PC-3 (cell line): Measurements from ENCODE around the gene C4orf33. TPM values are rescaled to one million over a fixed set of nuclear protein-coding genes. Genes with fewer than 3 reads are reported as not detected.
A peak's percentile ranks its signal among the peaks of the same experiment; 100 is the strongest.

ENCODE experiments used
- ATAC-seq: fragments of 200-7000 bp; cut with Tn5 transposase; 2 replicates; pipeline ENCODE4 v1.9.1; 2020; ENCODE audit warnings: mild to moderate bottlenecking, moderate library complexity
- BruUV-seq: library from RNA; stranded (reverse); fragments of 400-500 nt; replicated peaks from 2 replicates; lab custom pipeline; 2021; lab: Mats Ljungman, UMichigan
- CTCF ChIA-PET: fragments of 300-600 bp; sonication (Branson Sonifier 250); formaldehyde crosslinking; loops from one replicate; lab custom pipeline; 2022; ENCODE audit warnings: antibody characterized with exemption; lab: Charles Lee
- POLR2A ChIA-PET: fragments of 300-600 bp; sonication (Branson Sonifier 250); formaldehyde crosslinking; loops from one replicate; lab custom pipeline; 2022; ENCODE audit warnings: antibody characterized with exemption; ENCODE audit not compliant: unreplicated experiment; lab: Charles Lee
- DNase-seq: peaks from one replicate; pipeline ENCODE4 v3.0.0-alpha.2; 2015
- H2AFZ ChIP-seq: fragments of 300-600 bp; sonication (generic); 2 replicates; pipeline ENCODE4 v1.6.0; 2016; ENCODE audit warnings: antibody characterized with exemption, low read length
- H3F3A ChIP-seq: fragments of 300-600 bp; sonication (generic); one replicate; pipeline ENCODE4 v1.6.0; 2017; ENCODE audit warnings: antibody characterized with exemption, low read length, control low read depth, mild to moderate bottlenecking; ENCODE audit not compliant: unreplicated experiment
- H3K27ac ChIP-seq: fragments of 300-600 bp; sonication (generic); 2 replicates; pipeline ENCODE4 v1.5.1; 2016; ENCODE audit warnings: mild to moderate bottlenecking, low read length
- H3K27me3 ChIP-seq: fragments of 300-600 bp; sonication (generic); 2 replicates; pipeline ENCODE4 v1.6.1; 2016; ENCODE audit warnings: low read length, mixed read lengths
- H3K36me3 ChIP-seq: fragments of 300-600 bp; sonication (generic); 2 replicates; pipeline ENCODE4 v1.6.1; 2016; ENCODE audit warnings: low read depth, mixed run types, low read length, mixed read lengths
- H3K4me1 ChIP-seq: fragments of 300-600 bp; sonication (generic); 2 replicates; pipeline ENCODE4 v1.5.1; 2016; ENCODE audit warnings: low read length; ENCODE audit not compliant: insufficient read depth
- H3K4me2 ChIP-seq: fragments of 300-600 bp; sonication (generic); 2 replicates; pipeline ENCODE4 v1.6.0; 2016; ENCODE audit warnings: low read length
- H3K4me3 ChIP-seq: fragments of 300-600 bp; sonication (generic); 2 replicates; pipeline ENCODE4 v1.5.1; 2016; ENCODE audit warnings: mild to moderate bottlenecking, low read length, mixed read lengths
- H3K79me2 ChIP-seq: fragments of 300-600 bp; sonication (generic); 2 replicates; pipeline ENCODE4 v1.6.1; 2017; ENCODE audit warnings: low read length, mixed read lengths
- H3K9ac ChIP-seq: fragments of 300-600 bp; sonication (generic); 2 replicates; pipeline ENCODE4 v1.6.0; 2016; ENCODE audit warnings: mild to moderate bottlenecking, low read length
- H3K9me2 ChIP-seq: fragments of 300-600 bp; sonication (generic); replicated peaks from 2 replicates; pipeline ENCODE4 v1.6.1; 2016; ENCODE audit warnings: mixed run types, low read length, mixed read lengths
- H3K9me3 ChIP-seq: fragments of 300-600 bp; sonication (generic); 2 replicates; pipeline ENCODE4 v1.6.1; 2016; ENCODE audit warnings: low read length, mixed read lengths
- H4K20me1 ChIP-seq: fragments of 300-600 bp; sonication (generic); 2 replicates; pipeline ENCODE4 v1.6.1; 2016; ENCODE audit warnings: low read length, mixed read lengths
- CTCF ChIP-seq: fragments of 300-600 bp; sonication (generic); conservative IDR thresholded peaks from 2 replicates; pipeline ENCODE4 v1.5.1; 2017; ENCODE audit warnings: antibody characterized with exemption, low read depth, mild to moderate bottlenecking, low read length
- EZH2 ChIP-seq: fragments of 300-600 bp; sonication (generic); IDR thresholded peaks from one replicate; pipeline ENCODE4 v1.6.1; 2017; ENCODE audit warnings: antibody characterized with exemption, mild to moderate bottlenecking, low read length; ENCODE audit not compliant: unreplicated experiment
- EZH2phosphoT487 ChIP-seq: fragments of 300-600 bp; sonication (generic); IDR thresholded peaks from 2 replicates; pipeline ENCODE4 v1.6.1; 2018; ENCODE audit warnings: mild to moderate bottlenecking, antibody characterized with exemption, low read length, borderline replicate concordance
- intact Hi-C: fragments of 100-400 bp; cut with micrococcal nuclease; formaldehyde crosslinking; loops from 2 replicates; pipeline ENCODE4 v1.9.0; 2023
- total RNA-seq: library from RNA; depleted of rRNA; stranded (reverse); fragments of >200 nt; gene quantifications from 2 replicates; pipeline ENCODE4 v1.2.3, GENCODE V29; 2014

The C4orf33 gene
- total RNA-seq, 1 experiment from 2014 or later = 2.8 TPM

- H3K79me2 ChIP-seq = peaks cover 54% of the 10 kb centered on the region
- ChIA-PET CTCF (no interaction called here), POLR2A (interaction anchor here (0.7 kb wide), 1 partner anchor 20 kb away, joined by 5 read pairs; no protein-coding TSS in a partner anchor)
- no peaks in the 10 kb centered on the region for H3K27me3 ChIP-seq
- H3K36me3 ChIP-seq = no peaks in the 10 kb centered on the region
- no peaks in the 10 kb centered on the region for H3F3A ChIP-seq
- no peaks in the 10 kb centered on the region for H3K9me3 ChIP-seq
- H4K20me1 ChIP-seq = 0 out of 2 replicates have a peak, but pooled peaks cover 7% of the 10 kb centered on the region
- no TSS peak for BruUV-seq
- peaks cover 27% of the 10 kb centered on the region; the same call in 1 of the 2 replicates for H3K4me1 ChIP-seq
- H3K9ac ChIP-seq = peak within 1 kb of the TSS; percentile 82
- TF ChIP-seq CTCF = no peak
- no peak for TF ChIP-seq EZH2
- no peak for TF ChIP-seq EZH2phosphoT487
- DNase-seq (peak; percentile 98), ATAC-seq (peak; percentile 87)
- no peaks in the 10 kb centered on the region for H3K9me2 ChIP-seq
- peak within 1 kb of the TSS; percentile 74 for H3K27ac ChIP-seq
- peak within 1 kb of the TSS; percentile 99 for H3K4me2 ChIP-seq
- peak within 1 kb of the TSS; percentile 92 for H2AFZ ChIP-seq
- peak within 1 kb of the TSS; percentile 83 for H3K4me3 ChIP-seq
- intact Hi-C loops = loop anchor here (1.0 to 5.0 kb wide), 3 partner anchors 50 to 282 kb away; no protein-coding TSS in a partner anchor
Measured at GRCh38 chr4:129093191-129093920, 2.6 kb upstream of the C4orf33 start, which contains the start of gene SCLT1. TSS of gene SCLT1 (minus strand) at chr4:129093539. CDS start at chr4:129093103, 436 bp downstream.

- Histone ChIP-seq H3K4me1 (peaks cover 27% of the 10 kb centered on the region; the same call in 1 of the 2 replicates), H3K4me2 (peak overlapping the region; percentile 97), H2AFZ (peak overlapping the region; percentile 92; the same call in 1 of the 2 replicates), H3K9me3 (no peaks in the 10 kb centered on the region), H3F3A (no peaks in the 10 kb centered on the region), H3K27me3 (no peaks in the 10 kb centered on the region), H3K9ac (peak overlapping the region; percentile 55; the same call in 1 of the 2 replicates), H3K36me3 (no peaks in the 10 kb centered on the region), H3K4me3 (peak overlapping the region; percentile 83), H3K9me2 (no peaks in the 10 kb centered on the region), H3K27ac (no peak overlapping the region), H4K20me1 (0 out of 2 replicates have a peak, but pooled peaks cover 7% of the 10 kb centered on the region), H3K79me2 (peaks cover 45% of the 10 kb centered on the region)
- BruUV-seq = no TSS peak
- intact Hi-C loops = loop anchor here (5.0 kb wide), 1 partner anchor 248 kb away; no protein-coding TSS in a partner anchor
- POLR2A ChIA-PET = interaction anchor here (0.7 kb wide), 1 partner anchor 488 kb away, joined by 3 read pairs; no protein-coding TSS in a partner anchor
- ATAC-seq (no peak), DNase-seq (no peak)
- TF ChIP-seq EZH2 (no peak), CTCF (no peak), EZH2phosphoT487 (no peak)
- CTCF ChIA-PET = no interaction called here
Measured at GRCh38 chr4:129094347-129094746, 1.6 kb upstream of the C4orf33 start.
